Aorta (tissue), 5 donors: ENCODE results near the gene UGP2. TPM values are rescaled to one million over a fixed set of nuclear protein-coding genes. Genes with fewer than 3 reads are reported as not detected.

Source experiments
- ATAC-seq: fragments of 200-7000 bp; cut with Tn5 transposase; one replicate; pipeline ENCODE4 v1.9.1; 2022; ENCODE audit warnings: moderate library complexity; ENCODE audit not compliant: low FRiP score
- DNase-seq, 2 donors: peaks; one replicate each; pipeline ENCODE4 v3.0.0-alpha.2; 2020
- H3K27ac ChIP-seq, 2 donors: one replicate each; pipeline ENCODE4 v1.5.1; 2013; ENCODE audit warnings: low read length in 2 of 2, mild to moderate bottlenecking in 2 of 2, moderate library complexity in 2 of 2, control low read depth in 1 of 2, inconsistent platforms in 1 of 2, low read depth in 1 of 2
- H3K27me3 ChIP-seq, 2 donors: one replicate each; pipeline ENCODE4 v1.6.1; 2013; ENCODE audit warnings: control low read depth in 1 of 2, low read length in 1 of 2, mild to moderate bottlenecking in 1 of 2, moderate library complexity in 1 of 2; ENCODE audit not compliant: insufficient read depth in 2 of 2, control insufficient read depth in 1 of 2
- H3K36me3 ChIP-seq, 2 donors: one replicate each; pipeline ENCODE4 v1.6.1; 2013; ENCODE audit warnings: control low read depth in 1 of 2, low read length in 1 of 2, mild to moderate bottlenecking in 1 of 2; ENCODE audit not compliant: insufficient read depth in 2 of 2, control insufficient read depth in 1 of 2
- H3K4me1 ChIP-seq, 2 donors: one replicate each; pipeline ENCODE4 v1.6.1; 2013; ENCODE audit warnings: low read length in 2 of 2, control low read depth in 1 of 2, mild to moderate bottlenecking in 1 of 2, moderate library complexity in 1 of 2; ENCODE audit not compliant: insufficient read depth in 2 of 2, control insufficient read depth in 1 of 2
- H3K4me3 ChIP-seq, 2 donors: one replicate each; pipeline ENCODE4 v1.5.1; 2013; ENCODE audit warnings: low read length in 2 of 2, control low read depth in 1 of 2, mild to moderate bottlenecking in 1 of 2
- H3K9me3 ChIP-seq: one replicate; pipeline ENCODE4 v1.6.1; 2013; ENCODE audit warnings: mild to moderate bottlenecking, low read length; ENCODE audit not compliant: control insufficient read depth
- WGBS, 2 donors: extraction: QIAGEN DNeasy Blood & Tissue Kit; methylation state at CpG; one replicate each; pipeline ENCODE4 v1.1.7; 2013; 5-methylcytosine and 5-hydroxymethylcytosine counted together
- intact Hi-C, 2 donors: fragments of 100-400 bp; cut with DNase I; formaldehyde crosslinking; loops; one replicate each; pipeline versions ENCODE4 v1.14.2 to v1.15.0; 2022
- polyA plus RNA-seq, 2 donors: library from polyadenylated mRNA; stranded (reverse); fragments of 200-250 nt; gene quantifications; one replicate each; pipeline ENCODE4 v1.2.3, GENCODE V29; 2013
- total RNA-seq, 2 donors: library from RNA; stranded (reverse); fragmentation: NEBNext Ultra II Directional; extraction: Animal tissue kit (Norgen Biotek cat#: 25700); gene quantifications; one replicate each; pipeline ENCODE4 v1.2.1, GENCODE V29; 2021
- donor health status: healthy with polysubstance abuse.
- donor health status: Bipolar disorder and iron deficiency.
- donor health status: DM: no; HTN: no; CAD: no.
- donor health status: DM: no; HTN: no; CAD: no.
- donor health status: DM: yes; HTN: yes; CAD: no.

Gene UGP2
- total and polyA plus RNA-seq, 4 donors, result 166 to 422 (median 179) TPM

DNA sequence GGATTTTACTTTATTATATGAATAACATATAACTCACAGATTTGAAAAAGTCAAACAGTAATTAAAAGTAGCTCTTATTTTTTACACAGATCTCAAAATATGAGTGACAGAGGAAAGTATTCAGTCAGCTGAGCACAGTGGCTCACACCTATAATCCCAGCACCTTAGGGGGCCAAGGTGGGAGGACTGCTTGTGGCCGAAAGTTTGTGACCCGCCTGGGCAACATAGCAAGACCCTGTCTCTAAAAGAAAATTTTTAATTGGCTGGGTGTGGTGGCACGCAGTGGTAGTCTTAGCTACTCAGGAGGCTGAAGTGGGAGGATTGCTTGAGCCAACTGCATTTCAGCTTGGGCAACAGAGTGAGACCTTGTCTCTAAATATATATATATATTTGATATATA lies 19.2 kb upstream of the UGP2 start:
- intact Hi-C loops, result no loop called here
- H3K27ac ChIP-seq, result peak overlapping the region in 1 of 2 donors; percentile 17

DNA sequence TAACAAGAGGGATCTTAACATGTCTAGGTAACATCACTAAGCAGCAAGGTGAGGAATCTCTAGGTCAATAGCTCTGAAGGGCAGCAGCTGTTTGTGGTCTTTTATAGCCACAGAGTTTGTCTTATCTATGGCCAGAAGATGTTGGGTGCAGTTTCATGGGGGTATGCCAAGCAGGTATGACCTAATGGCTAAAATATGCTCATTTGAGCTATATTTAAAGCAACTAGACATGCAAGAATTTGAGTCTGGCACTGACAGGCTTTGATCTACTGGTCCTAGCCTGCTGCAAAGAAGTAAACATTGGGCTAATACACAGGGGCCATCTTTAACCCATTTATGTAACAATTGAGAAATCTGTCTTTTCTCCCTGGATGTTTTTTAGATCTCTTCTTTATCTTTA lies 13.9 kb upstream of the UGP2 start:
- ATAC-seq (peak; percentile 50), DNase-seq (no peak)
- H3K4me1 ChIP-seq, result peaks cover 6% of the 10 kb centered on the region in 2 donors
- H3K9me3 ChIP-seq, result no peaks in the 10 kb centered on the region
- intact Hi-C loops, result no loop called here
- no peaks in the 10 kb centered on the region for H3K36me3 ChIP-seq
- peak overlapping the region; percentile 63 to 82 for H3K27ac ChIP-seq
- H3K27me3 ChIP-seq, result no peaks in the 10 kb centered on the region
- no peak overlapping the region for H3K4me3 ChIP-seq

More for the DNA sequence above, 19.2 kb upstream of the UGP2 start:
- Histone ChIP-seq H3K4me3 (no peak overlapping the region), H3K4me1 (peaks cover 3 to 5% of the 10 kb centered on the region in 2 donors), H3K36me3 (no peaks in the 10 kb centered on the region), H3K9me3 (no peaks in the 10 kb centered on the region), H3K27me3 (no peaks in the 10 kb centered on the region)
- ATAC-seq, result no peak
- WGBS, 2 donors, result 97 to 99% methylated on average over 3 of the region's 3 CpGs
- DNase-seq, result no peak

DNA sequence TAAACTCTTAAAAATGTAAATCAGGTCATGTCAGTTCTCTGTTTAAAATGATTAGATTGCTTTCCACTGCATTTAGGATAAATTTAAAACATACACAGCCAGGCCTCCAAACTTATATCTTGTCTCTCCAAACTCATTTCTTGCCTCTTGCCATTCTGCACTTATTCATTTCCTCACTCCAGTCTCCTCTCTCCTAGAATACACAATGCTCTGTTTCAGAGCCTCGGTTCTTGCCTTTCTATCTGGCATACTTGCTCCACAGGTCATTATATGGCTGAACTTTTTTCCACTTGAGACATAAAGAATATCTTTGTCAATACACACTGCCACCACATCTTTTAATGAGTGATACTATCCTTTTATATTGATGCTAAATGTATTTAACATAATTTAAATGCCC lies 10.5 kb upstream of the UGP2 start:
- Histone ChIP-seq H3K36me3 (no peaks in the 10 kb centered on the region), H3K4me1 (peaks cover 2% of the 10 kb centered on the region in 2 donors), H3K9me3 (no peaks in the 10 kb centered on the region), H3K27ac (no peak overlapping the region), H3K27me3 (no peaks in the 10 kb centered on the region), H3K4me3 (no peak overlapping the region)
- WGBS, 2 donors, result 82 to 91% methylated on average over 1 of the region's 1 CpG
- ATAC-seq (no peak), DNase-seq (no peak)
- intact Hi-C loops, result no loop called here

DNA sequence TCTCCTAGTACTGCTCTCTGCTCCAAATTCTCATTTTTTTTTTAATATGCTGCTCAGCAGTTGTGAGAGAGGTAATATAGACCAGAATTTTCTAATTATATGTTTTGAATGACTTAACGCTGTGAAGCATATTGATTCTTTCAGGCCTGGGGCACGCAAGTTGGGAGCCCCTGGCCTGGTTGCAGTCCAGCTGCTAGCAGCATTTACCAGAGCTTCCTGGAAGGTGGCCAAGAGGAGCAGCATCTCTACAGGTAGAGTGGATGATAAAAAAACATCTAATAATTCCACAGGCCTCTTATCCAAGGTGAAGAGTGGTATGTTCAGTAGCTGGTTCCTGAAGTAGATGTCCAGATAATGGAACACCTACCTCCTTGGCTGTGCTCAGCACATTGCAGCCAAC lies 7.3 kb upstream of the UGP2 start:
- no peak overlapping the region for H3K27ac ChIP-seq
- H3K4me1 ChIP-seq, result peaks cover 0 to 3% of the 10 kb centered on the region in 2 donors
- intact Hi-C loops, result no loop called here
- no peak overlapping the region for H3K4me3 ChIP-seq
- no peaks in the 10 kb centered on the region for H3K27me3 ChIP-seq
- DNase-seq, result no peak
- H3K36me3 ChIP-seq, result no peaks in the 10 kb centered on the region
- no peak for ATAC-seq
- 95 to 97% methylated on average over 2 of the region's 2 CpGs for WGBS, 2 donors
- no peaks in the 10 kb centered on the region for H3K9me3 ChIP-seq

DNA sequence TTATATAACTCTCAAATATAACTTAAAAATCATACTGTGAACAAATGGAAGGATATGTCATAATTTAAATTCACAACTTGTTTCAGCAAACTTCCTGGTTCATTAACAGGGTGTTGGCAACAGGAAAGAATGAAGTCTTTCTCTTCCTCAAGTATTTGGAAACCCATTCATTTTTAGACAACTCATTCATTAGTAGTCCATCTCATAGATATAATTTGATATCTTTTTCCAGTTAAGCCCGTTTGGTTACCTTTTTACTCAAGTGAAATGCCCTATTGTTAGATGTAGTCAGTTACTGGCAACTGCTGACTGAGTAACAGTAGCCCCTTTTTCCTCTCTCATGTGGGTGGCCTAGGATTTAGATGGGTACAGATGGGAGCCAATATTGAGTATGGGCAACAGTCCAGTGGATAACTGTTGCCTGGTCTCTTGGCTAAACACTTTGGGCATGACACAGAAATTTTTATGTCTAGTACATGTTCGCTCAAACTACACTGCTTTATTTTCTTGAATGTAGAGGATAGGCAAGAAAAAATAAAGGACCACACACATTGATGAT lies 4.6 kb upstream of the UGP2 start:
- no peaks in the 10 kb centered on the region for H3K9me3 ChIP-seq
- no peaks in the 10 kb centered on the region for H3K27me3 ChIP-seq
- DNase-seq (no peak), ATAC-seq (no peak)
- no peak overlapping the region for H3K4me3 ChIP-seq
- H3K36me3 ChIP-seq, result no peaks in the 10 kb centered on the region
- intact Hi-C loops, result no loop called here
- H3K27ac ChIP-seq, result no peak overlapping the region
- peaks cover 0 to 3% of the 10 kb centered on the region in 2 donors for H3K4me1 ChIP-seq
- WGBS, 2 donors, result 19 to 21% methylated on average over 2 of the region's 2 CpGs

DNA sequence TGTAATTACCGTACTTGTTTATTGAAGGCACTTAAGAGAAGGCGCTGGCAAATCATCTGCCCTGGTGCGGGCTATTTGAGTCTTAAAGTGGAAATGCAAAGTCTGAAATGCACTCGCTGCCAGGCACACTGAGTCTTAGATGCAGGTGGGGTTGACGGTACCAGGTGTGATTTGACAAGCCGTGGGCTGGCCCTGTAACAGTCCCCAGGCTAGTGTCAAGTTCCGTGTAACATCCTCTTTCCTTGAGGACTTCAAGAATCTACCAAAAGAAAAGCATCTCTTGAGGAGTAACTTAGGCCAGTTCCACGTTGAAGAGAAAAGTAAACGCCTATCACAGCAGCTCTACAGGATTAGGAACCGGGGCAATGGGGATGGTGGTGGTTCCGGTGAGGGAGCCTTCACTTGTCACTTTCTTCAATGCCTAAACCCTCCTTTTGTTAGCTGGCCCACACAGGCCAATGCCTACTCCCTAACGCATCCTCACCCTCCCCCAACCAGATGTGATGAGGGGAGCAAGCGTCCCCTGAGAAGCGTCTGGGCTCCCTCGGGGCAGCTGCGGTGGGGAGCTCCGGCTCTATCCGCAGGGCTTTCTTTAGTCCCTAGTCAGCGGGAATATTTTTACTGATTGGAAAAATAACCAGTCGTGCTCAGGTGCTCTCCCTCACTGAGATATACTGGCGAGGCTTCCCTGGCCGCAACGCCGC lies 1.5 kb upstream of the UGP2 start:
- Histone ChIP-seq H3K4me3 (peak overlapping the region; percentile 67 to 68), H3K27me3 (no peaks in the 10 kb centered on the region), H3K36me3 (no peaks in the 10 kb centered on the region), H3K4me1 (peaks cover 2 to 4% of the 10 kb centered on the region in 2 donors), H3K9me3 (no peaks in the 10 kb centered on the region), H3K27ac (peak overlapping the region; percentile 44 to 88)
- DNase-seq (no peak), ATAC-seq (peak; percentile 28)
- 1 to 2% methylated on average over 24 of the region's 24 CpGs for WGBS, 2 donors
- intact Hi-C loops, result loop anchor here (5.0 to 10.0 kb wide), 5 partner anchors 43 to 255 kb away; partner anchors contain the start of genes MDH1 (in 1 of the 2) and WDPCP (in 1 of the 2)

DNA sequence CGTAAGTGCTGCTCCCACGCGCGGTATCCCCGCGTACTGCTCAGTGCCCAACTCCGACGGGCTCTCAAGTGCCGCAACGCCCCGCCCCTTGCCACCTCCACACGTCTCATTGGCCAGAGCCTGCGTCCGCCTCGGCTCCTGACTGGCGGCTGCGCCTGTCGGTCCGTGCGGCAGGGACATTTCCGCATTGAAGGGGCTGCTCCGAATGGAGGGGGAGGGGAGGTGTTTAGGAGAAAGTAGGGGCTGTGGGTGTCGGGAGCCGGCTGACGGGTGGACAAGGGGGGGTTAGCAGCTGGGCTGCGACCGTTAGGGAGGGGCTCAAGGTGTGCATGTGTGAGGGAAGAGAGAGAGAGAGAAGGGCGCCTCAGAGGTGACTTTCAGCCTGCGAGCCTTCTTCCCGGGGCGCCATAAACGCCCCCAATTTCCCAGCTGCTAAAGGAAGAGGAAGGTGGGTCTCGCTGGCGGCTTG lies 877 bp upstream of the UGP2 start:
- Histone ChIP-seq H3K36me3 (no peaks in the 10 kb centered on the region), H3K4me1 (peaks cover 6 to 7% of the 10 kb centered on the region in 2 donors), H3K9me3 (no peaks in the 10 kb centered on the region), H3K27me3 (no peaks in the 10 kb centered on the region), H3K4me3 (peak overlapping the region; percentile 68 to 71), H3K27ac (peak overlapping the region; percentile 83 to 84)
- WGBS, 2 donors, result 0% methylated on average over 32 to 34 of the region's 34 CpGs
- ATAC-seq, result peak; percentile 96
- intact Hi-C loops, result loop anchor here (5.0 to 10.0 kb wide), 5 partner anchors 44 to 256 kb away; partner anchors contain the start of genes MDH1 (in 1 of the 2) and WDPCP (in 1 of the 2)
- peak; percentile 99 for DNase-seq

DNA sequence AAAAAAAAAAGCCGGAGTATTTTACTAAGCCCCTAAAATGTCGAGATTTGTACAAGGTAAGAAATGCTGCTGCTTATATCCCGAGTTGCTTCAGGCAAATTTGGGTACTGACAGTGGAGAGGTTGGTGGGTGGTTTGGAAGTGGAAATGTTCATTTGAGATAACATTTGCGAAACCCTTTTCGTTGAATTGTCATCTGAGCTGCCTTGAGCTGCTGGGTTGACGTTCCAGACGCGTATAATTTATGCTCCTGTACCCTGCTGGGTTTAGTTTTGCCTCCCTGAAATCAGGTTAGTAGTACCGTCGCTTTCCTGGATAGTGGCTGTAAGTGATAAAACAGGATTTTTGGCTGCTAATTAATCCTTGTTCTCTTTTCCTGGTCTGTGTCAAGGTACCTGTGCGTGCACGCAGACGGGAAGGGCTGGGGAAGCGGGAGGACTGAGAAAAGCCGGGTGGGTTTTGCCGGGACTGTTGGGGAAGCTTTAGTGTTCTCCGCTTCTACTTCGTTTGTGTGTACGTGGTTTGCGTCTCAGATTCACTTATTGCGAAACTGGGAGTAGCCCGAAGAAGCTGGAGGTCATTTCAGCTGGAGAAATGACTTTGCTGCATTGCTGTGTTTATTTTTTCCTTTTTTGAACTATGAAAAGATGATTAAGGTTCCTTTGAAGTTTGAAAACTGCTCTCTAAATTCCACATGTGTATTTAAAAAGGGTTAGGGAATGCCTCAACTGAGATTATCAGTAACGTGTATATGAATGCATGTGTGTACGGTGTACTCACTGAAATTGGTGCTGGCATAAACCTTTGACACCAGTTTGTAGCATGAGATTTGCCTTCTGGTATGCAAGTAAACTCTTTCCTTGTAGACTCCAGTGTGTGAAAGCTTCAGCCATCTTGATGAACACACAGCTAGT lies 709 bp downstream of the UGP2 start:
- WGBS, 2 donors, result 0 to 1% methylated on average over 24 of the region's 24 CpGs
- Histone ChIP-seq H3K9me3 (no peaks in the 10 kb centered on the region), H3K36me3 (no peaks in the 10 kb centered on the region), H3K27me3 (no peaks in the 10 kb centered on the region), H3K4me3 (peak overlapping the region; percentile 68 to 71), H3K27ac (peak overlapping the region; percentile 84 to 93), H3K4me1 (peaks cover 3 to 7% of the 10 kb centered on the region in 2 donors)
- intact Hi-C loops, result loop anchor here (5.0 to 10.0 kb wide), 5 partner anchors 45 to 258 kb away; partner anchors contain the start of genes MDH1 (in 1 of the 2) and WDPCP (in 1 of the 2)
- no peak for ATAC-seq
- DNase-seq, result peak in 1 of 2 donors; percentile 73
